ENCODE results near the gene ATF7IP. TPM values are rescaled to one million over a fixed set of nuclear protein-coding genes. Genes with fewer than 3 reads are reported as not detected.

Gene ATF7IP
- total RNA-seq, 1 donor from 2014 or later, result 21.3 TPM

DNA sequence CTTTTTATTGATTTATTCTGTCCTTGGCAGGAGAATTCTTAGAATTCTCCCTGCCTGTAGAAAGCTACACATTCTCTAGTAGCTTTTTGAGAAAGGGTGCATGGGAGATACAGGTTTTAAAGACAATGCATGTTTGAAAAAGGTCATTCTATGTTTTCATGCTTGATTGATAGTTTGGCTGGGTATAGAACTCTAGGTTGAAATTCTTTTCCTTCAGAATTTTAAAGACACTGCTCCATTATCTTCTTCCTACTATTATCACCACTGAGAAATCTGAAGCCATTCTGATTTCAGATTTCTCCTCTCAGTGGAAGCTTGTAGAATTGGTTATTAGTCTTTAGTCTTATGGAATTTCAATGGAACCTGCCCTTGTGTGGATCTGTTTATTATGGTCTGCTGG lies 14.0 kb downstream of the ATF7IP start:
- no peak overlapping the region for H3K4me3 ChIP-seq (ENCODE audit: low read depth, low read length)
- DNase-seq (ENCODE audit: low read depth), result no peak
- TF ChIP-seq, protein P1, sequence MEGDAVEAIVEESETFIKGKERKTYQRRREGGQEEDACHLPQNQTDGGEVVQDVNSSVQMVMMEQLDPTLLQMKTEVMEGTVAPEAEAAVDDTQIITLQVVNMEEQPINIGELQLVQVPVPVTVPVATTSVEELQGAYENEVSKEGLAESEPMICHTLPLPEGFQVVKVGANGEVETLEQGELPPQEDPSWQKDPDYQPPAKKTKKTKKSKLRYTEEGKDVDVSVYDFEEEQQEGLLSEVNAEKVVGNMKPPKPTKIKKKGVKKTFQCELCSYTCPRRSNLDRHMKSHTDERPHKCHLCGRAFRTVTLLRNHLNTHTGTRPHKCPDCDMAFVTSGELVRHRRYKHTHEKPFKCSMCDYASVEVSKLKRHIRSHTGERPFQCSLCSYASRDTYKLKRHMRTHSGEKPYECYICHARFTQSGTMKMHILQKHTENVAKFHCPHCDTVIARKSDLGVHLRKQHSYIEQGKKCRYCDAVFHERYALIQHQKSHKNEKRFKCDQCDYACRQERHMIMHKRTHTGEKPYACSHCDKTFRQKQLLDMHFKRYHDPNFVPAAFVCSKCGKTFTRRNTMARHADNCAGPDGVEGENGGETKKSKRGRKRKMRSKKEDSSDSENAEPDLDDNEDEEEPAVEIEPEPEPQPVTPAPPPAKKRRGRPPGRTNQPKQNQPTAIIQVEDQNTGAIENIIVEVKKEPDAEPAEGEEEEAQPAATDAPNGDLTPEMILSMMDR (conservative IDR thresholded peaks at IDR 0.05; ENCODE audit: low read depth, low read length), result no peak

DNA sequence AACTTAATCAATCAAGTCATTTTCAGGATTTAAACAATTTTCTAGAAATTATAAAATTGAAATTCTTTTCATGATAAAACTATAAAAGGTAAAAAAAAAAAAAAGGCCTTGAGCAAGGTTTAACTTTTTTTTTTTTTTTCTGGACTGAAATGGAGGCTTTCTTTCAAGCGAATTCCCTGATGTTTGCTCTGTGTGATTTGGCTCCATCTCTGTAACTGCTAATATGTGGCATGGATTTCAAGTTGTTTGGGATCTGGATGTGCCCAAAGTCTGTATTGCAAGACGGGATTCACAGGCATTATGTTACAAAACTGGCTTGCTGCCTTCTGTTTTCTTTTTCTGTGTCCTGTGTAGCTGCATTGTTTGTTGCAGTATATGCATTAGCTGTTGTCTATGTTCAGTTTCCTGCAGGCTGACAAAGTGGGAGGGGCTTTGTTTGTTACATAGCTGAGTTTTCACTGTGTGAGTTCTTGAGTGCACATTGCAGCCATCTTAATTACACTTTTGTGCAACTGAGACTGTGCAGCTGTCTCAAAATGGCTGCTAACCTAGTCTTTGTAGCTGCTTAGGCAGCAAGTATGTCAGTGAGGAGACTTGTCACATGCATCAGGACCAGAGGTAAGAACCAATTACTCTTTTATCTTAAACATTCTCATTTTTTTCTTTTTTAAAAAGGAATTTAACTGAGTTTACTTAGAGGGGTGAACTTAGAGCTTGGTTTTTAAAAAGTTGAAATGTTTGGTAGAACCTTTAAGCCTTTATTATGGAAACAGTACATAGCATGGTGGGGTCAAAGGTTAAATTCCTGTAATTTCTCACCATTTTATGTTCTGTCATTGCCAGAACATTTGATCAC lies 19.5 kb downstream of the ATF7IP start:
- DNase-seq (ENCODE audit: low read depth), result peak; percentile 88
- TF ChIP-seq, protein P1 (conservative IDR thresholded peaks at IDR 0.05; ENCODE audit: low read depth, low read length), result no peak
- H3K4me3 ChIP-seq (ENCODE audit: low read depth, low read length), result peak overlapping the region; percentile 45

GRCh38 chr12:14387219-14387871 lies 21.9 kb downstream of the ATF7IP start:
- DNase-seq (ENCODE audit: low read depth), result no peak
- no peak overlapping the region for H3K4me3 ChIP-seq (ENCODE audit: low read depth, low read length)
- TF ChIP-seq, protein P1 (conservative IDR thresholded peaks at IDR 0.05; ENCODE audit: low read depth, low read length), result no peak

GRCh38 chr12:14390449-14390848 lies 25.0 kb downstream of the ATF7IP start:
- DNase-seq (ENCODE audit: low read depth), result no peak
- TF ChIP-seq, protein P1 (conservative IDR thresholded peaks at IDR 0.05; ENCODE audit: low read depth, low read length), result no peak
- no peak overlapping the region for H3K4me3 ChIP-seq (ENCODE audit: low read depth, low read length)

GRCh38 chr12:14390870-14391530 lies 25.5 kb downstream of the ATF7IP start:
- no peak overlapping the region for H3K4me3 ChIP-seq (ENCODE audit: low read depth, low read length)
- TF ChIP-seq, protein P1 (conservative IDR thresholded peaks at IDR 0.05; ENCODE audit: low read depth, low read length), result no peak
- no peak for DNase-seq (ENCODE audit: low read depth)

DNA sequence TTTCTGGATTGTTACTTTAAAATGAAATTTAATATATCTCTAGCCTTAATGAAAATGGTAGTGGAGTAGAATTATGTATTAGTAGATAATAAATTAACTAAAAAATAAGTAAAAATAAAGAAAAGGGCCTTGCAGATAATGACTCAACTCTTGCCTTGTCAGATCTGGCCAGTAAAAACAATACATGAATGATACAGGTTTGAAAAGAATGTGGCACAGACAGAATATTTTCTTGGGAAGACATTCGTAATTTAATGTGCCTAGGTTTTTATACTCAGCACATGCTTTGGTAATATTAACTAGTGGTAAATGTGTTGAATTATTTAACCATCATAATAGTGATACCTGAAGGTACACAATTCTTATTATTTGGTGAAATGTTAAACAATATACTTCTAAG lies 28.3 kb downstream of the ATF7IP start:
- H3K4me3 ChIP-seq (ENCODE audit: low read depth, low read length), result no peak overlapping the region
- TF ChIP-seq, protein P1 (conservative IDR thresholded peaks at IDR 0.05; ENCODE audit: low read depth, low read length), result no peak
- DNase-seq (ENCODE audit: low read depth), result no peak
